Measurements from ENCODE around the gene GRM1.

Gene GRM1

DNA sequence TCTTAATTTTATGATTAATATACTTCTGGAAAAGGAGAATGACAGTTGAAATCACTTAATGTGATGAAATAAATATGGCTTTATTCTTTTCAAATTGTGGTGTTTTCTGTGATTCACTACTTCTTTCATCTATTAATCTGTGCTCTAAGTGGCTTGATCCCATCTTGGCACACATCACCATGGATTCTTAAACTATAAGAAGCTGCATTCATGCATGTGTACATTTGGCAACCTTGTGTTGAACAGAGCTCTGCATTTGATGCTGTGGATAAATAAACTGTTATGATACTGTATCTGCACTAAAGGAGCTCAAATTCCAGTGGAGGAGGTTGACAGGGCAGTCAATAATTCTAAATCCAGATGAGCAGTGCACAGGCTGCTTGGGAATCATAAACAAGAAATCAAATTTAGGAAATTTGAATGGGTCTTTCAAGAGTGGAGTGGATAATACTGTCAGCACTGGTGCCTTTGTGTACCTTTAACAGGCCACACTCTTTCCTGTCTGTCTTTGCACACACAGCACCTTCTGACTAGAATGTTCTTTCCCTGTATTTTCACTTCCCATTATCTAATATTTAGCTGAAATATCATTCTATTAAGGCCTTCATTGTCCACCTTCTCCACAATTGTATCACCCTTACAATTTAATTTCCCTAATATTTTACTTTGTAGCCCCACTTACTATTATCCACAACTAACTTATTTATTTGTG, 252.9 kb downstream of the GRM1 start:
- no peak for DNase-seq

DNA sequence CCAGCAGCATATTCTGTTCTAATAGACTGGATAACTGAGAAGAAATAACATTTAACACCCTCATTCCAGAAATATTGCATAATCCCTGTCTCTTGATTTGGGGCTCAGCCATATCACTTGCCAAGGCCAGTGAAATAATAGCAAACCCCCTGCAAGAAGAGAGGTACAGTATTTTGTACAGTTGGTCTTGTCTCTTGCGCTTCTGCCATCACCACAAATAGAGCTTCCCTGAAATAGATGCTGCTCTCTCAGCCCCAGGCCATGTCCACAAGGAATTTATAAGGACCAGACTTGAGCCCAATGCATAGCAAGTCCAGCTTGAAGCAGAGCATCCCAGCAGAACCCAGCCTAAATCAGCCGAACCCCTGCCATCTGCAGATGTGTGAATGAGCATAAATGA, 254.0 kb downstream of the GRM1 start:
- DNase-seq: no peak

DNA sequence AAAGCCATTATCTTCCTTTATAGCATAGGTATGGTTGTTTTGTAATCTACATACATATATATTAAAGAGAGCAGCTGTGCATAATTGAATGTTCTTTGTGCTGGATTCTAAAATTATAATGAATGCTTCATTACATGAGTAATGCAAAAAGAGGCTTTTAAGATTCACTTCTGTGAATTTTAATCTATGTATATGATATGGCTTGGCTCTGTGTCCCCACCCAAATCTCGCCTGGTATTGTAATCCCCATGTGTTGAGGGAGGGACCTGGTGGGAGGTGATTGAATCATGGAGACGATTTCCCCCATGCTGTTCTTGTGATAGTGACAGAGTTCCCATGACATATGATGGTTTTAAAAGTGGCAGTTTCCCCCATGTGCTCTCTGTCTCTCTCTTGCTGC, 255.4 kb downstream of the GRM1 start:
- no peak for DNase-seq

DNA sequence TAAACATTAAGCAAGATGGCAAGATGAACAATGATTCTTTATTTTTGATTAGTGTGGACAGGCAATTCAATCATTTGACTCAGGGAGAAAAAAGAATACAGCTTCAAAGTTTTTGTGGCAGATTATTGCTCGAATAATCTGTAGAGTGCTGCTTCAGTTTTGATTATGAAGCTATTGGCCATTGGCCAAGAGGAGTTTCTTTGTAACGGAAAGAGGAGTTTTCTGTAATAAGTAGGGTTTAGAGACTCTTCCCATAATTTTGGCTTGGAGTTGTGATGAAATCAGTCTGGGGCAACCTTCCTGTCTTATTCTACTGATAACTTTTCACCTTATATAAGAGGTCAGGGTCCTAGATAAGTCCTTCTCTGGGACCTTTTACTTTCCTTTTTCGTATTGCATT, 258.1 kb downstream of the GRM1 start:
- DNase-seq: peak; percentile 8

DNA sequence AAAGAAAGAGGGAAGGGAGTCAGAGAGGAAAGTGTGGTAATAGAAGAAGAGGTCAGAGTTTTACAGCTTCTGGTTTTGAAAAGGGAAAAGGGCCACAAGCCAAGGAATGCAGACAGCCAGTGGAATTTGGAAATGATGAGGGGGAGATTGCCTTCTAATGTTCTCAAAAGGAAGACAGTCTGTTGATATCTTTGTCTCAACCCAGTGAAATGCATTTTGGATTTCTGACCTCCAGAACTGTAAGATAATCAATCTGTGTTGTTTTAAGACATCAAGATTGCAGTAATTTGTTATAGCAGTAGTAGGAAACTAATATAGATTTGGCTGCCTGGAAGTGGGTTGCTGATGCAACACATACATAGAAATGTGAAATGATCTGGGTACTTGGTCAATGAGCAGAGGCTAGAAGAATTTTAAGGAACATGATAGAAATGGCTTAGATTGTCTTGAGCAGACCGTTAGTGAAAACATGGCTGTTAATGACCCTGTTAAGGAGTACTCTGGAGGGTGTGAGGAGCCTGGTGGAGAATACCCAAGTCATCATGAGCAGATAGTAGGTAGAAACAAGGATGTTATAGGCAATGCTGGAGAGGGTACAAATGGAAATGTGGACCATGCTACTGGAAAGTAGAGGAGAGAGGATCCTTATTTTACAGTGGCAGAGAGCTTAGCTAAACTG, 259.0 kb downstream of the GRM1 start:
- DNase-seq: peak; percentile 61

DNA sequence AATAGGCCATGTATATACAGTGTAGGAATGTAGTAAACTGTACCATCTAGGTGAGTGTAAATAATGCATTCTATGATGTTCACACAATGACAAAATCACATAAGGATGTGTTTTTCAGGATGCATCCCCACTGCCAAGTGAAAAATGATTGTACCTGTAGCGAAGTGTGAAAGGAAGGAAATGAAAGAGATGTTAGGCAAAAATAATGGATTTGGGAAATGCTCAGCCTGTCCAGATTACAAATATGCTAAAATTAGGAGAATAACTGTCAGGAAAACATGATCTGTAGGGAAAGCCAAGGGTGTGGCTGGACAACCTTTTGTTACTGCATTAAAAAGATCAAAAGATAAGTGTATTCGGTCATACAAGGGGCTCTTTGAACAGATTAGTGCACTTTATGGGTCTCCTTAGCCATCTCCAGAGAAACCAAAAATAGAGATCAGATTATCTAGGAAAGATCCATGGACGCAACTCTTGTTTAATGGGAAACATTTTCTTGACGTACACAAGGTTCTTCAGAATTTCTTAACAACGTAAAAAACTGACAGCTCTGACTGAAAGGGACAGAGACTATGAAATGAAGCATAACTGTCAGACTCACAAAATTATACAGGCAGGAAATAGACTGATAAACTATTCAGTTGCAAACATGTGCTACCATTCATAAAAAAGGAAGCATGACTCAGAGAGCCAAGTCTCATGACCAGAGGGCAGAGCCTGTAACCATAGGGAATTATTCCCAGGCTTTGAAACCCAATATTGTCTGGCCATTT, 261.1 kb downstream of the GRM1 start:
- peak; percentile 76 for DNase-seq

DNA sequence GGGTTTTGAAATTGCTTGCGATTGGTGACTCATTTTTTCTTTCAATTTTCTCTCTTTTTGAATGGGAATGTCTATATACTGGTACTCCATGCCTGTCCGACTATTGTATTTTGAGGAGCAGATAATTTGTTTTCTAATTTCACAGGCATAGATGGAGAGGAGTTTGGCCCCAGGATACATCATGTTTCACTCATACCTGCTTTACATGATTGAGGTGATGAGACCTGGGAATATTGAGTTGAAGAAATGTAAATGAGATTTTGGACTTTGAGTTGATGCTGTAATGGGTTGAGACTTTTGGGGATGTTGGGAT, 261.7 kb downstream of the GRM1 start:
- no peak for DNase-seq

DNA sequence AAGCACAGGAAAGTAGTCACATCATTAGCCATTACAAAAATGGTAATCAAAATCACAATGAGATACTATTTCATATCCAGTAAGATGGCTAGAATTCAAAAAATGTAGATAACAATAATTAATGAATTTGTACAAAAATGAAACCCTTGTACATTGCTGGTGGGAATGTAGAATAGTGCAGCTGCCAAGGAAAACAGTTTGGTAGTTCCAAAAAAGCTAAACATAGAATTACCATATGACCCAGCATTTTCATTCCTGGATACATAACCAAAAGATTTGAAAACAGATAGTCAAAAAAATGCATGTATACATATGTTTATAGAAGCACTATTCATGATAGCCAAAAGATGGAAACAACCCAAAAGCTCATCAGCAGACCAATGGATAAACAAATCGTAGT, 263.6 kb downstream of the GRM1 start:
- DNase-seq: peak; percentile 9

DNA sequence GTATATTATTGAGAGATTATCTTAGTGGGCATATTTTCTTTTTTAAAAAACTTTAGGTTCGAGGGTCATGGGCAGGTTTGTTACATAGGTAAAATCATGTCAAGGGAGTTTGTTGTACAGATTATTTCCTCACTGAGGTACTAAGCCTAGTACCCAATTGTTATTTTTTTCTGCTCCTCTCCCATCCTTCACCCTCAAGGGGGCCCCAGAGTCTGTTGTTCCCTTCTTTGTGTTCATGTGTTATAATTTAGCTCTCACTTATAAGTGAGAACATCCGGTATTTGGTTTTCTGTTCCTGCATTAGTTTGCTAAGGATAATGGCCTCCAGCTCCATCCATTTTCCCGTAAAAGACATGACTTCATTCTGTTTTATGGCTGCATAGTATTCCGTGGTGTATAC, 266.8 kb downstream of the GRM1 start:
- no peak for DNase-seq

DNA sequence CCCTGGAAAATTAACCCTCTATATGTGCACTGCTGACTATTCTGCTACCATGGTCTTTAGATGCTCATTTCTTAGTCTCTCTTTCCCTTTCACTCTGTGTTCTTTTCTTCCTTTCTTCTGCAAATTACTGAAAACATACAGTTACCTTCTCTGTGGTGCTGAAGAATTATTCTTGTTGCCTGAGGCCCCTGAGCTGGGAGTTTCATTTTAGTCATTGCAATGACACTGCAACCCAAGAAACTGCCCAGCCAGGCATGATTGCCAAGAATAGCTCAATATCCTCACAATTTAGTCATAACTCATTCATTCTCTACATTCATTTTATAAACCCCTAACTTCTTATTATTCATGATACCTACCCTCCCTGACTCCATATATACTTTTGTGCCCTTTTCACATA, 269.0 kb downstream of the GRM1 start:
- DNase-seq: no peak

DNA sequence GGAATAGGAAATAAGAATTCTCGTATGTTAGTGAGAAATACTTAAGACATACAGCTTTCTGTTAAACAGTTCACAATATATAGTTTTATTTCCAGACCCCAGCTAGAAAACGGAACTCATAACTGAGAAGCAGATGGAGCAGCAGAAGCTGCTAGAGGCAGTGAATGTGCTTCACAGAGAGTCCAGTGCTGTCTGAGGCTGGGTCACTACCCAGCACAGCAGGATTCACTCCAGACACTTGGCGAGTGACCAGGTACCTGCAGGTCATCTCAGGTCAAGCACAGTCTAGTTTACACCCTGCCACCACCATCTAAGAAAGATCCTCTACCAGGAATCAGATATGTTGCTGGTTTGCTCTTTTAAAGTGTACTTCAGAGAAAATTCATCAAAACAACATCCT, 271.7 kb downstream of the GRM1 start:
- DNase-seq: no peak

DNA sequence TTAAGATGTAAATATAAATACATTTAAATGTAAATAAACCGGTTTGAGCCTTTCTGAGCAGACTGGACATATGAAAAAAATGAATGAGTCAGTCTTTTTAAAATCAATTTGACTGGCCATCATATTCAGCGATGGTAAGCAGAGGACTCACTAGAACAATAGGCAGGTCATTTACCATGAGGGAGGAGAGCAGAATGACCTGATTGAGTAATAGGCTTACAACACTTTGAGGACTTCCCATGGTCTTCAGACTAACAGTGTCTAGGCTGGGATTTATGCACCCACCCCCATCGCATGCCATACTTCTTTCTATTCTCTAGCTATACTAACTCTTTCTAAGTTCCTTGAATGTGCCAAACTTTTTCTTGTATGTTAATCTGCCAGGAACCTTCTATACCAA, 272.9 kb downstream of the GRM1 start:
- no peak for DNase-seq

DNA sequence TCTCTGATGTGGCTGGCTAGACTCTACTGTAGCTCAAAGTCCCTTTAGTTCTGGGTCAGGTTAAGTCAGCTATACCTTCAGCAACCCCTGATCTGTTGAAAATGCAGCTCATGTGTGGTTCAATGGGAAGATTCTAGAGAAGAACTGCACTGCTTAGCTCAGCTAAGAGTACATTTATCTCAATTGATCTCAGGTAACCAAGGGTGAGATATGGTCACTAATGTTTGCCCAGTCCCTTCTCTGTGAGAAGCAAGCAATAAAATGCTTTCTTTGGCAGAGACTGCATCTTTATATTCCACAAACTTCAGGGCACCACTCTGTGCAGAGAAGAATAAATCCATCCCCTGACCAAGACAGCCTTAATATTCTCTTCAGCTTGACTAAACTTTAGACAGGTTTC, 274.1 kb downstream of the GRM1 start:
- DNase-seq: no peak

DNA sequence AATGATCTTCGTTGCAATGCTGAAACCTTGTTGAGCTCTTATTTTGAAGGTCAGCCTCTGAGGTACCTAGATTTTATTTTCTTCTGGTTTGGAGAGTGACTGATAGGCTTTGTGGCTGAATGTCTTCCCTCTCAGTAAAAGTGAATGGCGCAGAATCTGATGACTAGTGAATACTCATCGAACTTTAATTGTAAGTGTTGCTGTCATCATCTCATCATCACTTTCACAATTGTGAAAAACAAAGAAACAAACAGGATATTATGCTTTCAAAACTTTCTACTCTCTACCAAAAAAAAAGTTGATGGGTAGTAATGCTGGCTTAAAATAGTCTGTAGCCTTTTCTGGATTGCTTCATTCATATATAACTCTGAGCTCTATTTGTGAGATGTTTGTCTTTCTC, 275.3 kb downstream of the GRM1 start:
- DNase-seq: no peak

DNA sequence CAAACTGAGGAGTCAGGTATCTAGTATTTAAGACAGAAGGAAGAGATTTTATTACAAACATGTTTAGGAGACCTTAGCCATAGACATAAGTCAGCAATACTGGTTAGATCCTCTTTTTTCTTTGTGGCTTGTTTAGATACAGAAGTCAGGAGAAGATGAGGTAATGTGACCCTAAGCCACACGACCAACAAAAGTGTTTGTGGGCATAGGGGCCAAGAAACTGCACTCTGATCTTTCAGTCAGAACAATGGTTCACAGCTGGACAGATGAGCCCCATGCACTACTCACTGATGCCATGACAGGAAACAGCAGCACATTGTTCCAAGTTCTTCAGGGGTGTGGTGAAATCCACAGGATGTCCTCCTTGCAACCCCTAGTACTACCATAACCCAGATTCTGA, 276.2 kb downstream of the GRM1 start:
- no peak for DNase-seq

DNA sequence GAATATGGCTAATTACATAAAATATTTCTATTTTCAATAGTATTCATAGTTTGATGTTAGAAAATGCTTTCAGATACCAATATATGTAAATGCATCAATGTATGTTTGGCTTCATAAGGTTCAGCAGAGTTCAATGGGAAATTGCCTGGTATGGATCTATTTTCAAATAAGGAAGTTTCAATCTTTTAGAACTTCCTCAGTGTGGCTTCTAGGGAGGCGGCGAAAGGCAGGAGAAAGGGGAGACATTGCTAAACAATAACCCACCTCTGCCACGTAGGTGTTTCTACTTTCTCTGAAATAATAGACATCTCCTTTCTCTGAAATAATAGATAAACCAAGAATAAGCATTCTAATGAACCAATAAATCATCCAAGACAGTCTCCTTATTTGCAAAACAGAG, 277.1 kb downstream of the GRM1 start:
- DNase-seq: no peak

DNA sequence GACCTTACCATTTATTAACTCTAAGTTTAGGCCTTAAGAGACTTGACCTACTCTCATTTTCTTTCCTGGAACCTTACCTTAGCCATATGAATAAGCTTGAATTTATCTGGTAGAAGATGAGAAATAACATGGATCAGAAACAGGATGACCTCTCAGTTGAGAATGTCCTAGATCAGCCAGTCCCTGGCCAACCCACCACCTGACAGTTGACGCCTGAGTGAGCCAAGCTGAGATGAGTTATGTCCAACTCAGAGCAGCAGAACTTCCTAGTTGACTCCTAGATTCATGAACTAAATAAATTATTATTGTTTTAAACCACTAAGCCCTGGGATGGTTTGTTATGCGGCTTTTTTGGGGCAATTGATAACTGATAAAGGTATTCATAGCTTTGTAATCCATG, 281.8 kb downstream of the GRM1 start:
- no peak for DNase-seq

DNA sequence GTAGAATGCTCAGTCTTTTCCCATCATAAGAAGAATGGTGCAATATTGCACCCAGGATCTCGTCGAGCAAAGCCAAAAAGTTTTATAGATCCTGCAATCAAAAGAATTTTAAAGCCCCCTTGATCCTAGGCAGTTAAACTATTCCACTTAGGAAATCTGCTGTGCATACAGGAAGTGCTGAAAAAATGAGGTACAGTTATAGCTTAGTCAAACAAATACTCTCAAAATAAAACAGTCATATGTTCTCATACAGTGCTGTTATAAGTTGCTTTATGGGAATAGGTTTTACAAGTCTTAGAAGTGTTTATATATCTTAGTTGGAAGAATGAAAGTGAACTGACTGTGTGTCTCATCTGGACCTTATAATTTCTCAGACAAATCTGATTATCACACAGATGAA, 282.2 kb downstream of the GRM1 start:
- no peak for DNase-seq

DNA sequence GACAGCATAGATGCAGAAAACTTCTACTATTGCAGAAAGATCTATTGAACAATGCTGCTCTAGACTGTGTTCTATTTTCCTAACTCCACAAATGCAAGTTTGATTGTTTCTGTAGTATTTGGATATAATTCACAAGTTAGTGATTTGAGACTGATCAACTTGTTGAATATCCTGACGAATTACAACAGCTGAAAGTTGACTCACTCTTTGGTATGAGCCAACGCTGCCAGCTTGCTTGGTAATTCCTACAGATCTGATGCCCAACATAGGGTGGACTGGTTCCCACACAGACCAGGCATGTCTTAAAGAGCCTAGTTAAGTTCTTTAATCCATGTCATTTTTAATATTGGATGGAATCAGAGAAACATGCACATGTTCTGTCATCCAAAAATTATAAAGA, 283.7 kb downstream of the GRM1 start:
- no peak for DNase-seq

DNA sequence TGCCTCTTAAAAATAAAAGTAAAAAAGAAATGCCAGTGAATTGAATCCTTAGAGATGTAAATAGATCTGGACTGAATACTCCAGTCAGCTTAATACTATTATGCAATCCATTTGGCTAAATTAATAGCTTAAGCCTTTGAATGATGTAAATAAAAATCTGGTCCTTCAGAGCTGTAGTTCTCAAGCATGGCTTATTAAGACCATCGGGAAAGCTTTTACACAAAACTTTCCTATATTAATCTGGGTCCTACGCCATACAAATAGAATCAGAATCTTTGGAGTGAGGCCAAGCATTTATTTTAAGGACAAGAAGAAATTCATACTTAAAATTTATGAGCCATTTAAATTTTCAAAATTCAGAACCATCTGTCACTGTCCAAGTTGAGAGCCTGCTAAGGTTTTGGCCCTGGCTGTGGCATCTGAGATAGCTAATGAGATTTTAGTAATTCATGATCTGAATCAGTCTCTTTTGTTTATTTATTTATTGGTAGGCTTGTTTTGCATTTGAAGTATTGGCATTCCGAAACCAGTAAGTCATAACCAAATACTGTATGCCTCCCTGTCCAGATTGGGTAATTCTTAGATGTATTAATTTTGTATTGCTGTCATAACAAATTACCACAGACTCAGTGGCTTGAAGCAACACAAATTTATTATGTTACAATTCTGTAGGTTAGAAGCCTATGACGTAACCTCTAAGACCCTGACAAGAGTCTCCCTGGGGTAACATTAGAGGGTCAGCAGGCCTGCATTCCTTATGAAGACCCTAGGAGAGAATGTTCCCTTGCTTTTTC, 286.7 kb downstream of the GRM1 start:
- no peak for DNase-seq

DNA sequence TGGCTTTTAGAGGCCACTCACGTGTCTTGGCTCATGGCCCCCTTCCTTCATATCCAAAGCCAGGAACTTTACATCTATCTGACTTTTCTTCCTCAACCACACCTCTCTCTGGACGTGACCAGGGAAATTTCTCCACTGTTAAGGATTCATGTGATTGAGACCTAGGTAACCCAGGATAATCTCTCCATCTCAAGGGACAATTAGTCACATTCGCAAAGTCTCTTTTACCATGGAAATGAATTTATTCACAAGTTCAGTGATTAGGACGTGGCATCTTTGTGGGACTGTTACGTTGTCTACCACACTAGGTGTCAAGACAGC, 287.3 kb downstream of the GRM1 start:
- no peak for DNase-seq

DNA sequence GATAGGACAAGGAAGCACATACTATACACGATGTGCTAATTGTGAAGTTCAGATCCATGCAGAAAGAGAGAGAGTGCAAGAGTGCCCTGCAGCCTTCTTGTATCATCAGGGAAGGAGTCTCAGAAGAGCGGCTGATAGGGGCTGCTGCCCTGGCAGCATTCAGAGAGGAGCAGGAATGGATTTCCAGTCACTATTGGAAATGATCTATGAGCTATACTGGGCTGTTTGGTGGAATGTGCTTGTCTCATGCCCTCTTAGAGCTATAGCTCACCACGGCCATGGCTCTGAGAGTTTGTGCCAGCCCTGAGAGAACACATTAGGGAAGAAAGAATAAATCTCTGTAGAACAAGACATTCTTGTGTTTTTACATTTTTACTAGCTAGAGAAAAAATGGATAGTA, 302.2 kb downstream of the GRM1 start:
- no peak for DNase-seq

DNA sequence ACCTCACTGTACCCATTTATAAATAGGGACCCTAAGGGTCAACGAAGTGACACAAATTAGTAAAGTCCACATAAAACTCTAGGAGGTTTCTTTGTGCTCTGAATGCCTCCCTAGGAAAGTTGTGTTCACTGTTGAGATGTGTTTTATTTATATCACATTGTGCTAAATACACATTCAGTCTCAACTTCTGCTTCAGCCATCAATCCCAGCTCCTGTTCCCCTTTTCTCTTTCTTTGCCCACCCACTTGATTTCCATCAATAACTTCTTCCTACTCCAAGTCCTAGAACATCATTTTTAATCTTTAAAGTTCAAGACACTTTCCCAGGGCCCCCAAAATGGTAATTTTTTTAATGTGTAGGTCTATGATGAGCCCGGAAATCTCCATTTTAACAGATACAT, 306.5 kb downstream of the GRM1 start:
- no peak for DNase-seq

DNA sequence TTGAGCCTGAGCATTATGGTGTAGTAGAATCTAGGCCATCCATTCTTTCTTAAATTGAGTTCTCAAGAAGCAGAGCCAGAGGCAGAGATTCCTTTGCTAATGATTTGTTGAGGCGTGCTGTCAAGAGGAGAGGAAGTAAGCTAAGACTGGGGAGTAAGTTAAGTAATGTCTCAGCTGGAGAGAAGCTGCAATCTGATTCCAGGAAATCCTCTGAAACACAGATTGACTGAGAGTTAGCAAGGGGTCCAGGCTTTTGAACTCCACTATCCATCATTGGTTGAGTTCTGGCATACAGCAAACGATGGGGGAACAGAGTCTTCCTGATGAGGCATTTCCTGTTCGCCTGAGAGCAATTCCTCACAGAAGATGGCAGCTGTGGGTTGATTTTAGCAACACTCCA, 307.3 kb downstream of the GRM1 start:
- DNase-seq: peak; percentile 48

All from fibroblast of skin of right biceps (primary cell).